Measurements from ENCODE around the gene SULT1E1. TPM values are rescaled to one million over a fixed set of nuclear protein-coding genes. Genes with fewer than 3 reads are reported as not detected.
A peak's percentile ranks its signal among the peaks of the same experiment; 100 is the strongest.

SULT1E1 gene
- total and polyA plus RNA-seq, 2 experiments from 2014 or later = not detected

DNA sequence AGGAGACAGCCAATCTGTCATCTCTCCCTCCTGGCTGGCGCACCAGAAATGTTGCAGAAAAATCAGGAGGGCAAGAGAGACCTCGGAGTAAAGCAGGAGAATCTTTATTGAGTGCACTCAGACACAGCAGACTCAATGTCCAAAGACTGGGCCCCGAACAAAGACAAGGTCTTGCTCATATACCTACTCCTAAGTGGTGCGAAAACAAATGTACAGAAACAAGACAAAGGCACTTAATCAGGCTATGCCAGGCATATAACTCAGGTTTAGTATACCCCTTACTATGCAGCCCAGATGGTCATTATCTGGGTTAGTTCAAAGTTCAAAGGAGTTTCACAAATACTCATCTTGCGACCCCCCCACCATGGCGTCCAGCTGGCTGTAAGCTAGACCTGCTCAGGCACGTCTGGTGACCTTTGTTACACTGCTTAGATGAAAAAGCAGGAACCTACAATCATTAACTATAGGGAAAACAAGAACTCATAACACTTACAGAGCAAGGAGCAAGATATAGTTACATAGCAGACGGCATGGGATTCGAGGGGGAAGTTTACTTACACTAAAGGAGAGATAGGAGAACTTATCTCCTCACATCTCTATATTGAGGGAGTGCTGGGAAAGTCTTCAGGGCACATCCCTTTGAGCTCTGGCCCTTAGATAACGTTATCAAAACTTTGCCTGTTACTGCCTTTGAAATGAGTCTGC, 27.5 kb downstream of the SULT1E1 start:
- DNase-seq (ENCODE audit: low spot score) = no peak
- no peak for TF ChIP-seq ZNF114 (CRISPR knock-in tag; IDR thresholded peaks at IDR 0.05)
- no peak for TF ChIP-seq STAT1 (IDR thresholded peaks at IDR 0.05; ENCODE audit: unreplicated experiment)
- TF ChIP-seq CREB1 (CRISPR knock-in tag; IDR thresholded peaks at IDR 0.05; ENCODE audit: low read depth) = no peak
- TF ChIP-seq, protein P1, sequence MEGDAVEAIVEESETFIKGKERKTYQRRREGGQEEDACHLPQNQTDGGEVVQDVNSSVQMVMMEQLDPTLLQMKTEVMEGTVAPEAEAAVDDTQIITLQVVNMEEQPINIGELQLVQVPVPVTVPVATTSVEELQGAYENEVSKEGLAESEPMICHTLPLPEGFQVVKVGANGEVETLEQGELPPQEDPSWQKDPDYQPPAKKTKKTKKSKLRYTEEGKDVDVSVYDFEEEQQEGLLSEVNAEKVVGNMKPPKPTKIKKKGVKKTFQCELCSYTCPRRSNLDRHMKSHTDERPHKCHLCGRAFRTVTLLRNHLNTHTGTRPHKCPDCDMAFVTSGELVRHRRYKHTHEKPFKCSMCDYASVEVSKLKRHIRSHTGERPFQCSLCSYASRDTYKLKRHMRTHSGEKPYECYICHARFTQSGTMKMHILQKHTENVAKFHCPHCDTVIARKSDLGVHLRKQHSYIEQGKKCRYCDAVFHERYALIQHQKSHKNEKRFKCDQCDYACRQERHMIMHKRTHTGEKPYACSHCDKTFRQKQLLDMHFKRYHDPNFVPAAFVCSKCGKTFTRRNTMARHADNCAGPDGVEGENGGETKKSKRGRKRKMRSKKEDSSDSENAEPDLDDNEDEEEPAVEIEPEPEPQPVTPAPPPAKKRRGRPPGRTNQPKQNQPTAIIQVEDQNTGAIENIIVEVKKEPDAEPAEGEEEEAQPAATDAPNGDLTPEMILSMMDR (conservative IDR thresholded peaks at IDR 0.05; ENCODE audit: low read depth in 2 of 2) = no peak
- TF ChIP-seq POLR2AphosphoS5 (IDR thresholded peaks at IDR 0.05; ENCODE audit: low read depth) = no peak
- TF ChIP-seq NANOG (IDR thresholded peaks at IDR 0.05; ENCODE audit: borderline replicate concordance) = no peak
- TF ChIP-seq, protein P2, sequence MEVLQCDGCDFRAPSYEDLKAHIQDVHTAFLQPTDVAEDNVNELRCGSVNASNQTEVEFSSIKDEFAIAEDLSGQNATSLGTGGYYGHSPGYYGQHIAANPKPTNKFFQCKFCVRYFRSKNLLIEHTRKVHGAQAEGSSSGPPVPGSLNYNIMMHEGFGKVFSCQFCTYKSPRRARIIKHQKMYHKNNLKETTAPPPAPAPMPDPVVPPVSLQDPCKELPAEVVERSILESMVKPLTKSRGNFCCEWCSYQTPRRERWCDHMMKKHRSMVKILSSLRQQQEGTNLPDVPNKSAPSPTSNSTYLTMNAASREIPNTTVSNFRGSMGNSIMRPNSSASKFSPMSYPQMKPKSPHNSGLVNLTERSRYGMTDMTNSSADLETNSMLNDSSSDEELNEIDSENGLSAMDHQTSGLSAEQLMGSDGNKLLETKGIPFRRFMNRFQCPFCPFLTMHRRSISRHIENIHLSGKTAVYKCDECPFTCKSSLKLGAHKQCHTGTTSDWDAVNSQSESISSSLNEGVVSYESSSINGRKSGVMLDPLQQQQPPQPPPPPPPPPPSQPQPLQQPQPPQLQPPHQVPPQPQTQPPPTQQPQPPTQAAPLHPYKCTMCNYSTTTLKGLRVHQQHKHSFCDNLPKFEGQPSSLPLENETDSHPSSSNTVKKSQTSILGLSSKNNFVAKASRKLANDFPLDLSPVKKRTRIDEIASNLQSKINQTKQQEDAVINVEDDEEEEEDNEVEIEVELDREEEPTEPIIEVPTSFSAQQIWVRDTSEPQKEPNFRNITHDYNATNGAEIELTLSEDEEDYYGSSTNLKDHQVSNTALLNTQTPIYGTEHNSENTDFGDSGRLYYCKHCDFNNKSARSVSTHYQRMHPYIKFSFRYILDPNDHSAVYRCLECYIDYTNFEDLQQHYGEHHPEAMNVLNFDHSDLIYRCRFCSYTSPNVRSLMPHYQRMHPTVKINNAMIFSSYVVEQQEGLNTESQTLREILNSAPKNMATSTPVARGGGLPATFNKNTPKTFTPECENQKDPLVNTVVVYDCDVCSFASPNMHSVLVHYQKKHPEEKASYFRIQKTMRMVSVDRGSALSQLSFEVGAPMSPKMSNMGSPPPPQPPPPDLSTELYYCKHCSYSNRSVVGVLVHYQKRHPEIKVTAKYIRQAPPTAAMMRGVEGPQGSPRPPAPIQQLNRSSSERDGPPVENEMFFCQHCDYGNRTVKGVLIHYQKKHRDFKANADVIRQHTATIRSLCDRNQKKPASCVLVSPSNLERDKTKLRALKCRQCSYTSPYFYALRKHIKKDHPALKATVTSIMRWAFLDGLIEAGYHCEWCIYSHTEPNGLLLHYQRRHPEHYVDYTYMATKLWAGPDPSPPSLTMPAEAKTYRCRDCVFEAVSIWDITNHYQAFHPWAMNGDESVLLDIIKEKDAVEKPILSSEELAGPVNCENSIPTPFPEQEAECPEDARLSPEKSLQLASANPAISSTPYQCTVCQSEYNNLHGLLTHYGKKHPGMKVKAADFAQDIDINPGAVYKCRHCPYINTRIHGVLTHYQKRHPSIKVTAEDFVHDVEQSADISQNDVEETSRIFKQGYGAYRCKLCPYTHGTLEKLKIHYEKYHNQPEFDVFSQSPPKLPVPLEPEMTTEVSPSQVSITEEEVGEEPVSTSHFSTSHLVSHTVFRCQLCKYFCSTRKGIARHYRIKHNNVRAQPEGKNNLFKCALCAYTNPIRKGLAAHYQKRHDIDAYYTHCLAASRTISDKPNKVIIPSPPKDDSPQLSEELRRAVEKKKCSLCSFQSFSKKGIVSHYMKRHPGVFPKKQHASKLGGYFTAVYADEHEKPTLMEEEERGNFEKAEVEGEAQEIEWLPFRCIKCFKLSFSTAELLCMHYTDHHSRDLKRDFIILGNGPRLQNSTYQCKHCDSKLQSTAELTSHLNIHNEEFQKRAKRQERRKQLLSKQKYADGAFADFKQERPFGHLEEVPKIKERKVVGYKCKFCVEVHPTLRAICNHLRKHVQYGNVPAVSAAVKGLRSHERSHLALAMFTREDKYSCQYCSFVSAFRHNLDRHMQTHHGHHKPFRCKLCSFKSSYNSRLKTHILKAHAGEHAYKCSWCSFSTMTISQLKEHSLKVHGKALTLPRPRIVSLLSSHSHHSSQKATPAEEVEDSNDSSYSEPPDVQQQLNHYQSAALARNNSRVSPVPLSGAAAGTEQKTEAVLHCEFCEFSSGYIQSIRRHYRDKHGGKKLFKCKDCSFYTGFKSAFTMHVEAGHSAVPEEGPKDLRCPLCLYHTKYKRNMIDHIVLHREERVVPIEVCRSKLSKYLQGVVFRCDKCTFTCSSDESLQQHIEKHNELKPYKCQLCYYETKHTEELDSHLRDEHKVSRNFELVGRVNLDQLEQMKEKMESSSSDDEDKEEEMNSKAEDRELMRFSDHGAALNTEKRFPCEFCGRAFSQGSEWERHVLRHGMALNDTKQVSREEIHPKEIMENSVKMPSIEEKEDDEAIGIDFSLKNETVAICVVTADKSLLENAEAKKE (CRISPR knock-in tag; IDR thresholded peaks at IDR 0.05) = no peak
- no peak for TF ChIP-seq ZNF331 (CRISPR knock-in tag; IDR thresholded peaks at IDR 0.05; ENCODE audit: low read depth)
- no peak for TF ChIP-seq ETS1 (IDR thresholded peaks at IDR 0.05)
- TF ChIP-seq EZH2 (IDR thresholded peaks at IDR 0.05; ENCODE audit: low read depth, unreplicated experiment) = no peak
- no peak for TF ChIP-seq JUNB (IDR thresholded peaks at IDR 0.05; ENCODE audit: unreplicated experiment)
- TF ChIP-seq REST (IDR thresholded peaks at IDR 0.05; ENCODE audit: unreplicated experiment) = no peak
- TF ChIP-seq EZH2phosphoT487 (IDR thresholded peaks at IDR 0.05; ENCODE audit: unreplicated experiment) = no peak
- Histone ChIP-seq H3F3A (replicated peaks; ENCODE audit: low read depth) (no peaks in the 10 kb centered on the region), H3K27ac (ENCODE audit: low read depth) (no peak overlapping the region), H3K4me3 (no peak overlapping the region), H3K79me2 (replicated peaks; ENCODE audit: insufficient read depth) (no peaks in the 10 kb centered on the region), H4K20me1 (replicated peaks; ENCODE audit: insufficient read depth) (no peaks in the 10 kb centered on the region), H3K27me3 (ENCODE audit: insufficient read depth) (no peaks in the 10 kb centered on the region), H3K4me2 (no peak overlapping the region), H3K4me1 (ENCODE audit: insufficient read depth) (peaks cover 10% of the 10 kb centered on the region), H3K9me2 (ENCODE audit: insufficient read depth) (no peaks in the 10 kb centered on the region; the same call in 1 of the 2 replicates), H2AFZ (peak overlapping the region; percentile 52; the same call in 1 of the 2 replicates), H3K36me3 (ENCODE audit: insufficient read depth) (no peaks in the 10 kb centered on the region)
- H3K4me3 Mint-ChIP-seq = no peak overlapping the region
- H3K36me3 Mint-ChIP-seq (ENCODE audit: low read depth) = no peaks in the 10 kb centered on the region; the same call in 2 of the 3 replicates
- no peak overlapping the region for H3K27ac Mint-ChIP-seq
- ATAC-seq = no peak
- H3K9me3 Mint-ChIP-seq = peaks cover 4% of the 10 kb centered on the region; the same call in 2 of the 3 replicates
- H3K27me3 Mint-ChIP-seq (ENCODE audit: insufficient read depth, low read depth, poor library complexity) = no peaks in the 10 kb centered on the region
- peaks cover 14% of the 10 kb centered on the region; the same call in 2 of the 3 replicates for H3K4me1 Mint-ChIP-seq

Data from GM23338 (cell line).